GM10266 (cell line): ENCODE results near the gene AGBL4.
"Not testable (repeated sequence)": the region's sequence is repeated elsewhere in the genome, so short reads cannot be mapped to it uniquely, and the experiment has no call there.

Source experiments
- DNase-seq: peaks from one replicate; pipeline ENCODE4 v3.0.0; 2012; ENCODE audit errors: extremely low spot score
- CTCF ChIP-seq: IDR thresholded peaks from 2 replicates; pipeline ENCODE4 v1.5.1; 2012; ENCODE audit warnings: mild to moderate bottlenecking, low read depth; ENCODE audit not compliant: control insufficient read depth, insufficient read depth; ENCODE audit errors: missing control alignments

Gene AGBL4

DNA sequence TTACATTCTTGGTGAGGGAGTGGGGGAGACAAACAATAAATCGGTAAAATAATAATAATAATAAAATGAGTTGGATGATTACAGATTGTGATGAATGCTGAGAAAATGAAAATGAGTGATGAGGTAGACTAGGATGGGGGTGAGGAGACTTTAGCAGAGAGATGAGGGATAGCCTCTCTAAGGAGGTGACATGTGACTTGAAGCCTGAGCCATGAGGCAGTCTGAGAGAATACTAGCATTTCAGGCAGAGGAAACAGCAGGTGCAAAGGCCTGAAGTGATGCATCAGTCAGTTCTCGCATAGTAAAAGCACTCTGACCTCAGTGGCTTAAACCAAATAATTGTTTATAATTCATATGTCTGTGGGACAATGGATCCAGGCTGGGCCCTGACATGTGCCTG lies 181.2 kb downstream of the AGBL4 start:
- DNase-seq, result no peak
- TF ChIP-seq CTCF, result no peak

- no peak for DNase-seq
- TF ChIP-seq CTCF, result no peak
Measured at GRCh38 chr1:49841767-49842166, 182.0 kb downstream of the AGBL4 start.

DNA sequence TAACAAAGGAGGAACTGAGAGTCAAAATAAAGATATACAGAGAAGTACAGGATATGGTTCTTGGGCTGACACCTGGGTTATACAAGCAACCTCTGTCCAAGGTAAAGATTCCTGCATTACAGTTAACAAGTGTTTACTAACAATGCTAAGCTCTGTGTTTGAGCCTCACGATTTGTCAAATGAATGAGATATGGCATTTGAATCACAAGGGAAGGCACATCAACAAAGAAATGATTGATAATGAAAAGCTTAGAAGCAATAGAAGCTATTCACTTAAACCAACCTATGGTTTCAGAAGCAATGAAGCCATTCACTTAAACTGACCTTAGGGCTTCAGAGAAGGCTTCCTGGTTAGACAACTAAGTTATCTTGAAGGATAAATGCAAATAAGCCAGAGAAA lies 199.5 kb downstream of the AGBL4 start:
- TF ChIP-seq CTCF, result no peak
- DNase-seq, result no peak

- no peak for TF ChIP-seq CTCF
- DNase-seq, result no peak
Measured at GRCh38 chr1:49817681-49818080, 206.1 kb downstream of the AGBL4 start.

- DNase-seq, result not testable (repeated sequence)
Measured at GRCh38 chr1:49787013-49787412, 236.7 kb downstream of the AGBL4 start.

- DNase-seq, result no peak
- no peak for TF ChIP-seq CTCF
Measured at GRCh38 chr1:49765034-49765433, 258.7 kb downstream of the AGBL4 start.

DNA sequence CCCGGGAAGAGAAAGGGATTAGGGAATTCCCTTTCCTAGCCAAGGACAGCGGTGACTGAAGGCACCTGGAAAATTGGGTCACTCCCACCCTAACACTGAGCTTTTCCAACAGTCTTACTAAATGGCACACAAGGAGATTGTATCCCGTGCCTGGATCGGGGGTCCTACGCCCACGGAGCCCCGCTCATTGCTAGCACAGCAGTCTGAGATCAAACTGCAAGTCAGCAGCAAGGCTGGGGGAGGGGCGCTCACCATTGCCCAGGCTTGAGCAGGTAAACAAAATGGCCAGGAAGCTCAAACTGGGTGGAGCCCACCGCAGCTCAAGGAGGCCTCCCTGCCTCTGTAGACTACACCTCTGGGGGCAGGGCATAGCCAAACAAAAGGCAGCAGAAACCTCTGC lies 285.6 kb downstream of the AGBL4 start:
- not testable (repeated sequence) for DNase-seq

GRCh38 chr1:49728377-49728776 lies 295.4 kb downstream of the AGBL4 start:
- DNase-seq, result no peak
- TF ChIP-seq CTCF, result no peak
